DMS79 (cell line): ENCODE data around the gene SIPA1L2.
"Not testable (repeated sequence)": the region's sequence is repeated elsewhere in the genome, so short reads cannot be mapped to it uniquely, and the experiment has no call there.

ENCODE experiments used
- DNase-seq: peaks from one replicate; lab custom pipeline; 2025; lab: John Stamatoyannopoulos, UW

The SIPA1L2 gene

DNA sequence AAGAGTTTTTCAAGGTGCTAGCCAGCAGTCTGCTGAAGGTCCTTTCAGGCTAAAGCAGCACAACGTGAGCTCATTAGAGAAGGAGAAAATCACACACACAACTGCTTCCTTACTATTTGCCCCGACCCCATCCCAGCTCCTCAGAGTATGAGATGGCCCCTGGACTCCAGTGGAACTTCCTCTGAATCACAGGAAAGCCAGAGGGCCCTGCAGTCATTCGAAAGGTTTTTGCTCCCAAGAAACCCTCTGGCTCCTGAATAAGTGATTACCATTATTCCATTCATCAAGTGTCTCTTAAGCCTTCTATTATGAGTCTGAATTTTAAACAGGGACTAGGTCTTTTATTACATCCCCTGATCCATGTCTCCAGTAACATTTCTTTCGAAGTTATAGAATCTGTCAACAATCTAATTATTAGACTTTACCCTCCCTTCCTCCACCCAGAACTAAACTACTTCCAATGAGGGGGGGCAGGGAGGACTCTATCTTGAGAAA is 14.6 kb downstream of the SIPA1L2 start:
- DNase-seq = no peak

DNA sequence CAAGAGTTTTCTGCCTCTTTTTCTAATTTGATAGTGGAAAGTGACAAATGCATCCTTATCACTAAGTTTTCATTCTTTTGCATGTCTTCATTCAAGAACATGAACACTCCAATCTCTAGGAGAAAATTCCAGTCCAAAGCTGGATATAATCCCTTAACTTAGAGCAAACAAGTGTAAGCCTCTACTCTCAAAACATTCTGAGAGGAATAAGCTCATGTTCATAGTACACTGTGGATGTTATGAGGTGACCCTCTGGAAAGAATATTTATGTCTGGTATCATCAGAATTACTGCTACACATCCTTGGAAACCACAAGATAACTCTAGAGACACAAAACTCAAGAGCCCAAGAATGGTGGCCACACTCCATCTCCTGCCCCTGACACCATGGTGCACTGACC is 15.1 kb downstream of the SIPA1L2 start:
- no peak for DNase-seq

- DNase-seq = peak; percentile 21
Measured at GRCh38 chr1:232613752-232614381, 16.1 kb downstream of the SIPA1L2 start.

GRCh38 chr1:232612836-232613235 is 17.1 kb downstream of the SIPA1L2 start:
- DNase-seq = not testable (repeated sequence)

DNA sequence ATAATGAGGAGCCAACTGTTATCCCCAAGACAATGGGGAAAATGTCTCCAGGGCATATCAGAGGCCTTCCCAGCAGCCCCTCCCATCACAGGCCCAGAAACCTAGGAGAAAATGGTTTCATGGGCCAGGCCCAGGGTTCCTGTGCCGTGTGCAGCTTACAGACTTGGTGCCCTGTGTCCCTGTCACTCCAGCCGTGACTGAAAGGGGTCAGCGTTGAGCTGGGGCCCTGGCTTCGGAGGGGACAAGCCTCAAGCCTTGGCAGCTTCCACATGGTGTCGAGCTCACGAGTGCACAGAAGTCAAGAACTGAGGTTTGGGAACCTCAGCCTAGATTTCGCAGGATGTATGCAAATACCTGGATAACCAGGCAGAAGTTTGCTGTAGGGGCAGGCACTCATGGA is 18.1 kb downstream of the SIPA1L2 start:
- DNase-seq = no peak

- DNase-seq = not testable (repeated sequence)
Measured at GRCh38 chr1:232610902-232611745, 18.8 kb downstream of the SIPA1L2 start.

GRCh38 chr1:232610192-232610901 is 19.6 kb downstream of the SIPA1L2 start:
- no peak for DNase-seq

DNA sequence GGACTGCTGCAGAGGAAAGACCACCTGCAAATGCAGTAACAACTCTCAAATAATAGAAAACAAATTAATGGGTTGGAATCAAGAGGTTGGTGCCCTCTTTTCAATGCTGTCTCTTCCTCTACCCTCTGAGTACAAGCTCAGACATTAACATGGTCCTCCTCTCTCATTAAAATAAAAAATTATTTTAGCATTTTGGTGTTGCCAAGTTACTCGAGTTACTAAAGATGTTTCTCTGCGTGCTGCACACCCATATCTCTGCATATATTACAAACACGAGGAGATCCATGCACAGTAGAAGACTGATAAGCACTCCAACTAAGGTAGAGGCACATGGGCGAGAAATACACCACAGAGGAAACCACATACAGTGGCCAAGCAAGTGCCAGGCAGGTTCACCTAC is 21.5 kb downstream of the SIPA1L2 start:
- DNase-seq = no peak

DNA sequence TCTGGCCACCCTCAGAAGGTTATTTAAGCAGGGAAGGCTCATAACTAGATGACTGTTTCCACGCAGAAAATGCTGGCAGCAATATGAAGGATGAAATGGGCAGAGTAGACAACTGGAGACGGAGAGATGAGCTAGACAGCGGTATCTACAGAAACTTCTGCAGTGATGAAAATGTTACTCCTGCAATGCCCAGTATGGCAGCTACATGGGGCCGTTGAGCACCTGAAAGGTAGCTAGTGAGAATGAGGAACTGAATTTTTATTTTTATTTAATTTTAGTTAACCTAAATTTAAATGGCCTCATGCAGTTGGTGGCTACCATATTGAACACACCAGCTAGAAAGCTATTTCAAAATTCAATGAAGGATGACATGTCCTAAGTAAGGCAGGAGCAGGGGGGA is 27.3 kb downstream of the SIPA1L2 start:
- DNase-seq = no peak

GRCh38 chr1:232600424-232601258 is 29.3 kb downstream of the SIPA1L2 start:
- DNase-seq = no peak

GRCh38 chr1:232599178-232600041 is 30.5 kb downstream of the SIPA1L2 start:
- DNase-seq = no peak

GRCh38 chr1:232598837-232599177 is 31.1 kb downstream of the SIPA1L2 start:
- DNase-seq = no peak

GRCh38 chr1:232598133-232598532 is 31.8 kb downstream of the SIPA1L2 start:
- no peak for DNase-seq

- no peak for DNase-seq
Measured at GRCh38 chr1:232597721-232598120, 32.2 kb downstream of the SIPA1L2 start.

DNA sequence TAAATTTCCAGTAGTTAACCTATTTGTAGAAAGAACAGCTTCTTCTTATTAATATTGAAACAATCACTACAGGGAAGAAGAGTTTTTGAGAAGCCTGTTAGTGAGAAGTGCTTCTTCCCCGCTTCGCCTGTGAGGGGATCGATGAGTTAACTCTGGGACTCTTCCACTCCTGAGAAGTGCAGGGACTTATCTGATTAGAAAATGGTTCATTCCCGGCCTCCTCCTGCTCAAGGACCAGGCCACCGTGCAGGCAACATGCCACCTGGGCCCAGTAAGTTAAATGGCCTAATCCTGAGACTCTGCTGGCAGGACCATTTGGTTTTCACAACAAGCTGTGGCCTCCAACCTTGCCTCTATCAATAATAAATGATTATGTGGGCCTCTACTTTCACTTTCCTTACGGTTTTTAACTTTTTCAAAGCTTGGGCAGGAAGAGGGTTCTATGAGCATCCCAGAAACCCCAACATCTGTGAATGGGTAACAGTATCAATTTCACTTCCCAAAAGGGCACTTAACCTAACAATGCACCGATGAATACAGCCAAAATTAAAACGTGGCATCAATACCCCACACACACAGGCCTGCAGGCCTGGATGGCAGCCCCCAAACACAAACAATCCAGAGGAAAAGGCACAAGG is 33.1 kb downstream of the SIPA1L2 start:
- DNase-seq = no peak

DNA sequence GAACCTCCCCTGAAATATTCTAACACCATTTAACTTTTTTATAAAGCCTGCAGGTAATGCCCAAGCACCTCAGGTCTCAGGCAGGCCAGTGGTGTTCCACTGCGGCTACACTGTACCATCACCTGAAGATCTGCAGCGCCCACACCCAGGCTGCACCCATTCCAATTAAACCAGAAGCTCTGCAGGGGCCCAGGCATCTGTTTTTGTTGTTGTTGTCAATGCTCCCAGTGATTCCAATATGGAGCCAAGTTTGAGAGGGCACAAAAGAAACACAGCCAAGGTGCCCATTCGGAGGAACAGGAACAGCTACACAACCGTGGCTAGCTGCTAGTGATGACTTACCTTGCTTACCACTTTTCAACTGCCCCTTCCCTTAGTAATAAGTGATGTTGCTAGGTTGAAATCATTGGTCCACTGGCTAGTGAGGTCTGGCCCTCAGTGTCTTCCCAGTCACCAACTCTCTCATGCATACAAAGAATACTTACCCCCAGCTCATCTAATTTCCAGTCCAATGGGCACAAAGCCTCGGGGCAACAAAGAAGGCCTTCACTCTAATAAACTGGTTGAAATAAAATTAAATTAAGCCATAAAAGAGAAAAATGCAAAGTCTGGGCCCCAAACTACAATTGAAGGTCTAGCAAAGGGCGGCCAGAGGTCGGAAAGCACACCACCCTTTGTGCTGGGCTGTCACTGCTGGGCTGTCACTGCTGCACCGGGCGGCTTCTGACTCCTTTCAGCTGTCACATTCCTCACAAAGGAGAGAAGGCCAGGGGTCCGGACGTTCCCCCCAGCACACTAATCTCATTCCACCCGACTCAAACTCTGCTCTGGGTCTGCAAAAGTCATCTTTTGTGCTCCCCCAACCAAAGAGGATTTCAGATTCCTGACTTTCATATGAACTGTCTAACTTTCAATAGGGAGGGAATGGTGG is 34.9 kb downstream of the SIPA1L2 start:
- no peak for DNase-seq

DNA sequence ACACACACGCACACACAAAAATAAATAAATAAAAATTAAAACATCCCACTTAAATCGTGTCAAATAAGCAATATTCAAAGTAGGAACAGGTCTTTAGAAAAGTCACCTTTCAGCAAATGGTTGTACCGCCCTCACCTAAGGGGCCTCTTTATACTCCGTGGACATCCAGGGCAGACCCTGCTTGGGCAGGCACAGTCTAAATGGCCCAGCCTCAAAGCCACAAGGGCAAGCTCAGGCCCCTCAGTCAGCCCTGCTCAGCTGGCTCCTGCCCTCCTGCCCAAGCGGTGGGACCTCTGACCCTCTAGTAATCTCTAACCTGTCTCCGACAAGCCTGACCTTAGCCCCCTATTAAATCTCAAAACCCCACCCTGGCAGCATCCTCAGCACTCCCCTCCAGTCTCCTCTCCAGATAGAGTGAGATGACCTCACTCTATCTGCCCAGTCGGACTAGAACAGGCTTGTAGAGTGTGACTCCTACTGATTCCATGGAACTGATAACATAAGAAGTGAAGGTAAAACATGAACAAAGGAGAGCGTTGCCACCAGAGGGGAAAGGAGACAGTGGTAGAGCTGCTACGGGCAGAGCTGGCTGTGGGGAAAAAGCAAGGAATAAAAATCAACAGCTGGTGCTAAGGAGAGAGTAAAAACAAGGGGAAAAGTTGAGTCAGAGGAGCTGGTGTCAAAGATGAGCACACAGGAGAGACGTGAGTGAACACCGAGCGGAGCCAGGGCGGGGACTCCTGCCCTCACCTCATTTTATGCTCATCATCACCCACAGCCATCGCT is 36.0 kb downstream of the SIPA1L2 start:
- DNase-seq = no peak

DNA sequence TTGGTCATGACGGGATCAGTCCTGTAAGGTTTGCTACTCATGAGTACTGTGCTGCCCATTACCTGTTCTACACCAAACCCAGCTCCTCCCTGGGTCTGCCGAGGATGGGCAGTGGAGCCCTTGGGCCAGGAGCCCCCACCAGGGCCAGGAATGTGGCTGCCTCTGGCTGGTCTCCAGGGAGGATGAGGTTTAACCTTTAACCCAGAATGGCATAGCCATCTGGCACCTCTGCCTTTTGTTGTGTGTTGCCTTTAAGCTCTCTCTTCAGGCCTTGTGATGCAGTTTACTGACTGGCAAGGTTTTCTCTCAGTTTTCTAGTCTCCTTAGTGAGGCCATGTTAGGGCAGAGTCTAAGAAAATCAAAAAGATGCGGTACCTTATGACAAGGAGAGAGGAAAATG is 38.6 kb downstream of the SIPA1L2 start:
- DNase-seq = no peak

- DNase-seq = no peak
Measured at GRCh38 chr1:232590744-232591082, 39.2 kb downstream of the SIPA1L2 start.
